ENCODE results near the gene VWA3B.

The VWA3B gene

GRCh38 chr2:98121149-98121548, 34.2 kb downstream of the VWA3B start:
- no peak overlapping the region for H3K4me3 ChIP-seq (ENCODE audit: low read depth, low read length)
- no peak for TF ChIP-seq CTCF (IDR thresholded peaks at IDR 0.05; ENCODE audit: low read depth, low read length, missing control alignments)
- peaks cover 23% of the 10 kb centered on the region for H3K27me3 ChIP-seq (replicated peaks)
- in situ Hi-C loops (cut with HindIII; ENCODE audit: low pct_ligation_motif_present, low sequenced_read_pairs), result no loop called here
- H3K36me3 ChIP-seq (replicated peaks), result no peaks in the 10 kb centered on the region
- no peak overlapping the region for H3K27ac ChIP-seq
- no peak for DNase-seq

- in situ Hi-C loops (cut with HindIII; ENCODE audit: low pct_ligation_motif_present, low sequenced_read_pairs), result no loop called here
- TF ChIP-seq CTCF (IDR thresholded peaks at IDR 0.05; ENCODE audit: low read depth, low read length, missing control alignments), result no peak
- Histone ChIP-seq H3K36me3 (replicated peaks) (no peaks in the 10 kb centered on the region), H3K27ac (no peak overlapping the region), H3K4me3 (ENCODE audit: low read depth, low read length) (no peak overlapping the region), H3K27me3 (replicated peaks) (peaks cover 23% of the 10 kb centered on the region)
- no peak for DNase-seq
These were observed 35.6 kb downstream of the VWA3B start for GRCh38 chr2:98122524-98122923.

- Histone ChIP-seq H3K27ac (no peak overlapping the region), H3K4me3 (ENCODE audit: low read depth, low read length) (no peak overlapping the region), H3K27me3 (replicated peaks) (peaks cover 23% of the 10 kb centered on the region), H3K36me3 (replicated peaks) (no peaks in the 10 kb centered on the region)
- no peak for DNase-seq
- in situ Hi-C loops (cut with HindIII; ENCODE audit: low pct_ligation_motif_present, low sequenced_read_pairs), result no loop called here
- no peak for TF ChIP-seq CTCF (IDR thresholded peaks at IDR 0.05; ENCODE audit: low read depth, low read length, missing control alignments)
These were observed 36.3 kb downstream of the VWA3B start for GRCh38 chr2:98123286-98123685.

GRCh38 chr2:98126061-98126460, 39.1 kb downstream of the VWA3B start:
- TF ChIP-seq CTCF (IDR thresholded peaks at IDR 0.05; ENCODE audit: low read depth, low read length, missing control alignments), result no peak
- in situ Hi-C loops (cut with HindIII; ENCODE audit: low pct_ligation_motif_present, low sequenced_read_pairs), result no loop called here
- no peaks in the 10 kb centered on the region for H3K36me3 ChIP-seq (replicated peaks)
- peaks cover 25% of the 10 kb centered on the region for H3K27me3 ChIP-seq (replicated peaks)
- no peak for DNase-seq
- H3K4me3 ChIP-seq (ENCODE audit: low read depth, low read length), result no peak overlapping the region
- H3K27ac ChIP-seq, result no peak overlapping the region

- TF ChIP-seq CTCF (IDR thresholded peaks at IDR 0.05; ENCODE audit: low read depth, low read length, missing control alignments), result no peak
- in situ Hi-C loops (cut with HindIII; ENCODE audit: low pct_ligation_motif_present, low sequenced_read_pairs), result no loop called here
- H3K27ac ChIP-seq, result no peak overlapping the region
These were observed 40.4 kb downstream of the VWA3B start for GRCh38 chr2:98127229-98127989.

More at GRCh38 chr2:98127229-98127989, 40.4 kb downstream of the VWA3B start:
- no peak overlapping the region for H3K4me3 ChIP-seq (ENCODE audit: low read depth, low read length)
- peaks cover 17% of the 10 kb centered on the region for H3K27me3 ChIP-seq (replicated peaks)
- DNase-seq, result no peak
- H3K36me3 ChIP-seq (replicated peaks), result no peaks in the 10 kb centered on the region

Measured in brain microvascular endothelial cell (primary cell).